BJ (cell line): Measurements from ENCODE around the gene FAM180A. TPM values are rescaled to one million over a fixed set of nuclear protein-coding genes. Genes with fewer than 3 reads are reported as not detected.

Experiments
- CTCF ChIA-PET: fragments of 350-600 bp; formaldehyde crosslinking; extraction: SDS; loops from one replicate; lab custom pipeline; 2021; ENCODE audit warnings: antibody characterized with exemption, inconsistent platforms; lab: Yijun Ruan, JAX
- POLR2A ChIA-PET: fragments of 300-600 bp; sonication (Branson Sonifier 250); formaldehyde crosslinking; extraction: SDS; loops from one replicate; lab custom pipeline; 2021; ENCODE audit warnings: antibody characterized with exemption; lab: Charles Lee
- DNase-seq: peaks from one replicate; pipeline ENCODE4 v3.0.0-alpha.2; 2011; ENCODE audit warnings: low read depth
- H3K27me3 ChIP-seq: 2 replicates; pipeline ENCODE4 v1.6.0; 2011; ENCODE audit warnings: low read length; ENCODE audit not compliant: control insufficient read depth, insufficient read depth
- H3K36me3 ChIP-seq: 2 replicates; pipeline ENCODE4 v1.5.1; 2011; ENCODE audit warnings: low read length; ENCODE audit not compliant: control insufficient read depth, insufficient read depth
- H3K4me3 ChIP-seq: 2 replicates; pipeline ENCODE4 v1.5.1; 2011; ENCODE audit warnings: low read depth, mild to moderate bottlenecking, control low read depth, low read length
- polyA plus RNA-seq: library from polyadenylated mRNA; depleted of rRNA; stranded (reverse); fragments of >200 nt; gene quantifications from 2 replicates; pipeline ENCODE4 v1.2.3, GENCODE V29; 2011
- TF ChIP-seq, protein P1 (sequence below): IDR thresholded peaks from 2 replicates; pipeline ENCODE4 v1.5.1; 2011; ENCODE audit warnings: low read depth, mild to moderate bottlenecking, control low read depth, inconsistent platforms, low read length, moderate library complexity; ENCODE audit not compliant: insufficient read depth

Gene FAM180A
- polyA plus RNA-seq, 1 experiment = 2.1 TPM

DNA sequence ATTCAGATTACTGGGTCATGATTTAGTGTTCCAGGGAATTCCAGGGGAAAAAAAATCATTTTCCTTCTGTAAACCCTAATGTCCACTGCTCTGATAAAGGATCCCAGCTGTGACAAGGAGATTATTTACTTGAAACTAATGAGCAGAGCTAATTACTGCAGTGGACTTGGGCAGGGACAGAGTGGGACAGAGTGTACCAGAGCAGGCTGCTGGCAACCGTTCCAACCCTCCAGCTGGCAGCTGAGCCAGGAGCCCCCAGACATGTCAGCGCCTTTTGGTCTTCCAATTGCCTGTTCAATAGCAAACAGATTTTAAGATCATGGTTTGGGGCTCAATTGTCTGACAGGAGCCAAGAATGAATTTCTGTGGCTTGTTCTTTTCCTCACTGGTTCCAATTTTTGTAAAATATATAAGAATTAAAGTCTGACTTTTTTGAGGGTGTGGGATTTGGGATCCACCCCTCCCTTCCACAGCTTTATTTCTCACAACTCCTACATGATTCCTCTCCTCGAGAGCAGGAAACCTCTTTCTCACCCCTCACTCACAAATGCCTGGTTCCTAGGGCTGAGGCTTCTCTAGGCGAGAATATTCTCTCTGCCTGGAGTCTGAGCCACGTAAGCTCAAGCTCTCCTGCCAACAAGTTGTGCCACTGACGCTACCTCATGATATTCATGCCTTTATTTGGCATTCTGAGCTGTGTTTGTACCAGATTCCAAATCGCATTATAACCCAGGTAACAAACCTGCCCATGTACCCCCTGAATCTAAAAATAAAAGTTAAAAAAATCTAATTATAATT lies 20.6 kb upstream of the FAM180A start:
- Histone ChIP-seq H3K27me3 (no peaks in the 10 kb centered on the region; the same call in none of the 2 replicates), H3K4me3 (no peak overlapping the region), H3K36me3 (no peaks in the 10 kb centered on the region)
- ChIA-PET POLR2A (no interaction called here), CTCF (interaction anchor here (0.9 kb wide), 1 partner anchor 124 kb away, joined by 3 read pairs; no protein-coding TSS in a partner anchor)
- TF ChIP-seq, protein P1, sequence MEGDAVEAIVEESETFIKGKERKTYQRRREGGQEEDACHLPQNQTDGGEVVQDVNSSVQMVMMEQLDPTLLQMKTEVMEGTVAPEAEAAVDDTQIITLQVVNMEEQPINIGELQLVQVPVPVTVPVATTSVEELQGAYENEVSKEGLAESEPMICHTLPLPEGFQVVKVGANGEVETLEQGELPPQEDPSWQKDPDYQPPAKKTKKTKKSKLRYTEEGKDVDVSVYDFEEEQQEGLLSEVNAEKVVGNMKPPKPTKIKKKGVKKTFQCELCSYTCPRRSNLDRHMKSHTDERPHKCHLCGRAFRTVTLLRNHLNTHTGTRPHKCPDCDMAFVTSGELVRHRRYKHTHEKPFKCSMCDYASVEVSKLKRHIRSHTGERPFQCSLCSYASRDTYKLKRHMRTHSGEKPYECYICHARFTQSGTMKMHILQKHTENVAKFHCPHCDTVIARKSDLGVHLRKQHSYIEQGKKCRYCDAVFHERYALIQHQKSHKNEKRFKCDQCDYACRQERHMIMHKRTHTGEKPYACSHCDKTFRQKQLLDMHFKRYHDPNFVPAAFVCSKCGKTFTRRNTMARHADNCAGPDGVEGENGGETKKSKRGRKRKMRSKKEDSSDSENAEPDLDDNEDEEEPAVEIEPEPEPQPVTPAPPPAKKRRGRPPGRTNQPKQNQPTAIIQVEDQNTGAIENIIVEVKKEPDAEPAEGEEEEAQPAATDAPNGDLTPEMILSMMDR = no peak
- DNase-seq = no peak

DNA sequence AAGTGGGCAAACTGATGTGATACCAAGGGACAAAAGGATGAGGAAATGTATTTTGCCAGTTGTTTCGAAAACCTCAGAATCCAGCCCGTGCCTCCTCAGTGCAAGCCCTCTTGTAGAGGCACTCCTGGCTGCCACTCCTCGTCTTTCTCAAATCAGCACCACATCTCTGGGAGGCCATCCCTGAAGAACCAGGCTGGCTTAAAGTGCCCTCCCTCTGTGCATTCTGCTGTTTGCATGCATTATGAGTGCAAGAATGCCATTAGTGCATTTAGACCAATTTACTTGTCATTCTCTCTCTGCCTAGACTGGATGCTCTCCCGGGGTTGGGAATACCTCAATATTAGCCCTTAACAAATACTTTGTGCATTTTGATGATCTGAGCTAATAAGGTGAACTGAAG lies 19.9 kb upstream of the FAM180A start:
- ChIA-PET CTCF (no interaction called here), POLR2A (no interaction called here)
- no peaks in the 10 kb centered on the region for H3K36me3 ChIP-seq
- no peak overlapping the region for H3K4me3 ChIP-seq
- H3K27me3 ChIP-seq = no peaks in the 10 kb centered on the region; the same call in none of the 2 replicates
- TF ChIP-seq, protein P1 = no peak
- DNase-seq = no peak

DNA sequence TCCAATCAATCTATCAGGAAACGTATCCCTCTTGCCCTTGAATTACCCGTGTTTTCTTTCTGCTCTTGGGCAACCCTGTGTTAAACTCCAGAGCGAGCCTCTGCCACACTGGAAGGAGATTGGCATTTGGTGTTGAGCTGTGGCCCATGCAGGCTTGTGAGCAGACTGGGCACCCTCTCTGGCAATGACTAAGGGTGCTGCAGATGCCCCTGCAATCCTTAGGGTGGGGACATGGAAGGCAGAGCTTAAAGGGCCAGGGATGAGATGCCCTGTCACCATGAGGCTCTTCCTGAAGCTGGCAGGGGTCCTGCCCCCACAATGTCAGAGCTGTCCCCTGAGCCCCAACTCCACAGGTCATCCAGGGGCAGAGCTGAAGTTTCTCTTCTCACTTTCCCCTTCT lies 19.5 kb upstream of the FAM180A start:
- CTCF ChIA-PET = no interaction called here
- POLR2A ChIA-PET = no interaction called here
- Histone ChIP-seq H3K4me3 (no peak overlapping the region), H3K36me3 (no peaks in the 10 kb centered on the region), H3K27me3 (no peaks in the 10 kb centered on the region; the same call in none of the 2 replicates)
- TF ChIP-seq, protein P1 = no peak
- DNase-seq = no peak

DNA sequence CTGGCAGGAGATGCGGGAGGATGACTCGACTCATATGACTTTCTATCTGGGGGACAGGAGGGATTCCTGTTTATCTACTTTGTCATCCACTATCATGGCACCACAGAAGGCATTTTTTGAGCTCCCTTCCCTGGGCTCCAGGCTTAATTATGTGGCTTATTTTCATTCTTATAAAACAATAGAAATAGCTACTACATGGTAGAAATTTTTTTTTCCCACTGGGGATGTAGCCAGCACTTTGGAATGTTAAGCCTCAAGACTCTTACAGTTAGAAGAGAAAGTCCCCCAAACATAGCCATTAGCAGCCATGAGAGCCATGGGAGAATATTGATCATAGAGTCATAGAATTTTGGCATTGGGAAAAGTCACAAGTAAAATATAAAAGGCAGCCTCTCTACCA lies 14.6 kb upstream of the FAM180A start:
- Histone ChIP-seq H3K4me3 (no peak overlapping the region), H3K36me3 (no peaks in the 10 kb centered on the region), H3K27me3 (no peaks in the 10 kb centered on the region)
- no peak for DNase-seq
- POLR2A ChIA-PET = no interaction called here
- CTCF ChIA-PET = no interaction called here
- TF ChIP-seq, protein P1 = no peak

DNA sequence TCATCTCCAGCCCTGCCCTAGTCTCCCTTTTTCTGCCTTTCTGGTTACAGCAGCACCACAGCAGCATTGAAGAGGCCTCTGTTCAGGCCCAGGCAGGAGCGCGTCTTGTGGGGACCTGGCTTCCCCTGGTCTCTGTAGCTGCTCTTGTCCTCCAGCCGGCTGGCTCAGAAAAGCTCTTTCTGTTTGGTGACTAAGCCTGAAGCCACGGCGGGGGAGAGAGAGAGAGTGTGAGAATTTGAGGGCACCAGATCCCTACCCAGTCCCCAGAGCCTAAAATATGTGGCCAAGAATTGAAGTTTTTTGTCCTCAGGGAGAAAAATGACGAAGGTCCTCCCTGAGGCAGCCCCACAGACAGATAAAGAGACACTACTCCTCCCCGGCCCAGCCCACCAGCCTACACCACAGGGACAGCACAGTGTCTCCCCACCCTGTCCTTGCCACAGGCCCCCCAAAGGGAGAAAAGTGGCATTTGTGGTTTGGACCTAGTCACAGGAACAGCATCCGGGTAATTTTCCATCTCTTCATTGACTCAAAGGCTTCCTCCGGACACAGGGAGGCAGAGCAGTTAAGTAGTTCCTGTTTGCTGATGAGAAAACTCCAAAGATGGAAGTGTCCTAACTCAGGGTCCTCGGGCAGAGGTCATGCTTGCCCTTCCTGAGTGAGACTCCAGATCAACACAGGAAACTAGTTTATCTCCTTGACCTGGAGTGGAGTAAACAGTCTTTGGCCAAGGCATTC lies 13.3 kb upstream of the FAM180A start:
- ChIA-PET CTCF (no interaction called here), POLR2A (no interaction called here)
- H3K4me3 ChIP-seq = no peak overlapping the region
- DNase-seq = no peak
- no peaks in the 10 kb centered on the region for H3K27me3 ChIP-seq
- no peaks in the 10 kb centered on the region for H3K36me3 ChIP-seq
- TF ChIP-seq, protein P1 = no peak
